HUES64 (cell line): ENCODE measurements around the gene PHLDA1.

Experiments
- H3K27ac ChIP-seq: 2 replicates; pipeline ENCODE4 v1.7.0; 2013; ENCODE audit warnings: low read depth, low read length, inconsistent platforms
- H3K27me3 ChIP-seq: 2 replicates; pipeline ENCODE4 v1.6.1; 2013; ENCODE audit warnings: mild to moderate bottlenecking, low read length; ENCODE audit not compliant: insufficient read depth
- H3K36me3 ChIP-seq: 2 replicates; pipeline ENCODE4 v1.6.1; 2013; ENCODE audit warnings: mild to moderate bottlenecking, low read length; ENCODE audit not compliant: insufficient read depth
- H3K4me1 ChIP-seq: 2 replicates; pipeline ENCODE4 v1.6.1; 2013; ENCODE audit warnings: mild to moderate bottlenecking, low read length, moderate library complexity; ENCODE audit not compliant: insufficient read depth
- H3K4me3 ChIP-seq: 2 replicates; pipeline ENCODE4 v1.5.1; 2013; ENCODE audit warnings: mild to moderate bottlenecking, low read length, moderate library complexity
- H3K9ac ChIP-seq: 2 replicates; pipeline ENCODE4 v1.6.1; 2013; ENCODE audit warnings: mild to moderate bottlenecking, low read depth, low read length
- H3K9me3 ChIP-seq: 2 replicates; pipeline ENCODE4 v1.6.1; 2013; ENCODE audit warnings: low read depth, low read length; ENCODE audit not compliant: insufficient read depth
- WGBS: fragments of 150-250, 120-280 bp; methylation state at CpG from one replicate; pipeline ENCODE4 v1.1.7; 2013; ENCODE audit warnings: missing lambda C conversion rate; 5-methylcytosine and 5-hydroxymethylcytosine counted together

PHLDA1 gene

DNA sequence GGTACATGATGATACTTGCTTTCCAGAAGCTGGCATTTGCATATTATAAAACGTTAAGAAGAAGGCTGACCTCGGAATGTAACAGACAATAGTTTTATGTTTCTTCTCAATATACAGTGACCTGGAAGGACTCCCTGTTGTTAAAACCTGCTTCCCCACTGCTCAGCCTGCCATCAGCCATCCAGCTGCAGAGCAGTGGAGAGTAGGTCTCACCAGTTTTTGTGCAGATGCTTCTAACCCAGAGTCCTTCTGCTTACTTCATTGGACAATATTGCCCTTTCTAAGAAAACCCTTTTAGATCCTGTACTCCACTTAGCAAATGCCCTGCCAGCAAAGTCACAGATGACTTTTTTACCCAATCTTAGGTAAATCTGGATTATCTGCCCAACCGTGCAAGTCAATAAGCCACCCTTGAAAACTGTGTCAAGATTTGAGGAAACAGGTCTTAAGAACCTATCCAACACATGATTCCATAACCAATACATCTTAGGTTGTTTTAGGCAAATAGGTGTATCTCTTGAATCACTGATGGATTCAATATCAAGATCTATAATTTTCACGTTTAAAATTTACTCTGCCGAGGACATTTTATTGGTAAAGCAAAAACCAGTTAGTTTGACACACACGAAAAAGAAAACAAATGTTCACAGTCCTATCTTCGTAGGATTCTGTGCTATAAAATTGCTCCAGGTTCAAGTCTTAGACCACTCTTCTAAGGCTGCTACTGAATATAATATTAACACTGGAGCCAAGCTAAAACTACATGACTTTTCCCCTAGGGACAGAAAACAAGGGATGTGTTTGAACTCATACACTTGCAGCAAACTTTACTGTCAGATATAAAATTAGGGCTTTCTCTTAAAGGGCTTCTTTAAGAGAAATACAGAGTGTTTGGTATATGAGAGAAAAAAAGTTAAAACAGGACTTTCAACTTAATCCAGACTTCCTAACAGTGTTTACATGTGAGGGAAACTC is 5.7 kb downstream of the PHLDA1 start:
- H3K9me3 ChIP-seq: no peaks in the 10 kb centered on the region
- peaks cover 33% of the 10 kb centered on the region for H3K36me3 ChIP-seq
- H3K4me3 ChIP-seq: no peak overlapping the region
- H3K4me1 ChIP-seq: peaks cover 29% of the 10 kb centered on the region
- H3K27me3 ChIP-seq: no peaks in the 10 kb centered on the region
- H3K27ac ChIP-seq: peak overlapping the region; percentile 28; the same call in 1 of the 2 replicates
- 78% methylated on average over 7 of the region's 7 CpGs for WGBS
- H3K9ac ChIP-seq: no peak overlapping the region

- H3K4me3 ChIP-seq: no peak overlapping the region
- WGBS: 52% methylated on average over 1 of the region's 3 CpGs
- no peak overlapping the region for H3K9ac ChIP-seq
- H3K4me1 ChIP-seq: peaks cover 37% of the 10 kb centered on the region
- no peaks in the 10 kb centered on the region for H3K27me3 ChIP-seq
- peaks cover 33% of the 10 kb centered on the region for H3K36me3 ChIP-seq
- peak overlapping the region; percentile 28; the same call in 1 of the 2 replicates for H3K27ac ChIP-seq
- no peaks in the 10 kb centered on the region for H3K9me3 ChIP-seq
These were observed 6.5 kb downstream of the PHLDA1 start for GRCh38 chr12:76024942-76025600.

- Histone ChIP-seq H3K36me3 (peaks cover 27% of the 10 kb centered on the region), H3K27me3 (no peaks in the 10 kb centered on the region), H3K9me3 (no peaks in the 10 kb centered on the region), H3K4me1 (peaks cover 43% of the 10 kb centered on the region), H3K9ac (no peak overlapping the region), H3K4me3 (no peak overlapping the region), H3K27ac (no peak overlapping the region)
- 84% methylated on average over 8 of the region's 8 CpGs for WGBS
These were observed 7.3 kb downstream of the PHLDA1 start for GRCh38 chr12:76024102-76024781.

DNA sequence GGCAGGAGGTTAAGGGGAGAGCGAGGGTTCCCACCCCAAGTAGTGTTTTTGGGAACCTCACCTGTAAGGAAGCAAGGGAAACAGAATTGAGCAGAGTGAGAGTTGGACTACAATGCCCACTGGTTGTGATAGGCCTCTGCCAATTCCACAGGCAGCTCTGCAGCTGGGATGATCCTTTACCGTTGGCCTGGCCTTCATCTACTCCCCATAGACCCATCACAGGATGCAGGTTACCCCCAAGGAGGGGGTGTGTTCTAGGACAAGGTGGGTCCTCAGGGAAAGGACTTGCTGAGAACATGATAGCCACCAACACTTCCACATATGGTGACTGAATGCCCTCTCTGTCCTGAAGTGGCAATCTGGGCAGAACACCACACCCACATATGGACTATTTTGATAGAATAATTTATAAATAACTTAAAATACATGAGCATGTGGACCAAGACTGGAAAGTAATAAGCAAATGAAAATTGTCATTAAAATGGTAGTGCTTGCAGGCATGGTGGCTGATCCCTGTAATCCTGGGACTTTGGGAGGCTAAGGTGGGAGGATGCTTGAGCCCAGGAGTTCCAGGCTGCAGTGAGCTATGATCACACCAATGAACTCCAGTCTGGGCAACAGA is 8.4 kb downstream of the PHLDA1 start:
- Histone ChIP-seq H3K36me3 (peaks cover 16% of the 10 kb centered on the region), H3K4me3 (no peak overlapping the region), H3K9me3 (no peaks in the 10 kb centered on the region), H3K27me3 (no peaks in the 10 kb centered on the region), H3K27ac (no peak overlapping the region), H3K9ac (no peak overlapping the region), H3K4me1 (peaks cover 43% of the 10 kb centered on the region)
- WGBS: 89% methylated on average over 2 of the region's 2 CpGs

- WGBS: 88% methylated on average over 3 of the region's 3 CpGs
- no peaks in the 10 kb centered on the region for H3K9me3 ChIP-seq
- H3K27ac ChIP-seq: no peak overlapping the region
- peaks cover 43% of the 10 kb centered on the region for H3K4me1 ChIP-seq
- H3K4me3 ChIP-seq: no peak overlapping the region
- H3K36me3 ChIP-seq: peaks cover 10% of the 10 kb centered on the region
- no peaks in the 10 kb centered on the region for H3K27me3 ChIP-seq
- no peak overlapping the region for H3K9ac ChIP-seq
These were observed 9.1 kb downstream of the PHLDA1 start for GRCh38 chr12:76022506-76022905.

DNA sequence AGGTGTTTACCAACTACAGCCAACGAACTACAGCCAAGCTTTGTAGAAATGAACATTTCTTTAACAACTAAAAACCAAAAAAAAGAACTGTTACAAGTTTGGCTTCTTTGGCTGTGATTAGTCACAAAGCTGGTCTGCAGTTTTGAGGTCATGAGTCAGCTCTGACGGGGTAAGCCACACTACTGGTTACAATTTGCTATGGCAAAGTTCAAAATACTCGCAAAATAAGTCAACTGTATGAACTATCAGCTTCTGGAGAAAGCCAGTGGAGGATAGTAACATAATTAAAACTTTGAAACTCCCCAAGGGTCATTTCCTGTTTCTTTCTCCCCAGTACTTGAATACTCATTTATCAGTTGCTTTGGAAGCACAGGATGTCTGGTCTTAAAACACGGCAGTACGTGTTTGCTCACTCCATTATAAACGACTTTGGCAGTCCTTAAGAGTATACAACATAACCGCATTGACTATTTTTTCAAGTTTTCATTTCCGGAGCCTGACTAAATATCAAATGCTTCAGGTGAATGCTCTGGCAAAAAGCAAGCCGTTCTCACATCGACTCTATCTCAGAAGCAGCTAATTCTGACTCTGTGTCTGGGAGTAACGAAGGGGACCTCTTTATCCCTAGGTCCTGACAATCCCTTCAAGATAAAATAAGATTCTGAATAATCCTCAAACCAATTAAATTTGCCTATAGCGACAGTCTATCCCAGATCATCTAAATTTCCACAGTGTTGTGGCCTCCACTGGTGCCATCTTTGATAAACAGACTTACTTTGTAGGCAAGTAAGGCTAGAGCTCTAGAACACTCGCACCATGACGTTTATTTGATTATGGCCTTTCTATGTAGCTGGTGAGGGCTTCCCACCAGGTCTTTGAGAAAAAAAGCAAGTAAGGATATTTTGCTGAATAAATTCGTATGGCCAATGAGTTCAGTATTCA is 10.6 kb downstream of the PHLDA1 start:
- 85% methylated on average over 15 of the region's 15 CpGs for WGBS
- Histone ChIP-seq H3K27me3 (no peaks in the 10 kb centered on the region), H3K27ac (peak overlapping the region; percentile 54), H3K4me1 (peaks cover 40% of the 10 kb centered on the region), H3K4me3 (no peak overlapping the region), H3K9me3 (no peaks in the 10 kb centered on the region), H3K9ac (peak overlapping the region; percentile 3; the same call in 1 of the 2 replicates), H3K36me3 (no peaks in the 10 kb centered on the region; the same call in 1 of the 2 replicates)

DNA sequence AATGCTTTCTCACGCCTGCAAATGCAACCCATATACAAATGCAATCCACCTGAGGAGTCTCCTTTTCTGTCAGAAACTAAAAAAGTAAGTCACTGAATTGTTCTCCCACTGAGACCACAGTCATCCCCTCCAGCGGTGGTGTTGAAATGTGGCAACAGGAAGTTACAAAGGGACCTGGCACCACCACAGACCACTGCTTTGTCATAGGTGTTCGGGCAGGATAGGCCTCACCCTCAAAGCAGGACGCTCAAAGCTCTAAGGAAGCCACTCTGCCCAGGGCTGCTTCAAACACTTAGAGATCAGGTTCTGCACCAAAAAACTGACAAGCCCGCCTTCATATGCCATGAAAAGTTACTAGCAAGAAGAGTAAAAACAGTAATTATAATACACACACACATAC is 11.3 kb downstream of the PHLDA1 start:
- H3K4me3 ChIP-seq: no peak overlapping the region
- peaks cover 32% of the 10 kb centered on the region for H3K4me1 ChIP-seq
- peak overlapping the region; percentile 3; the same call in 1 of the 2 replicates for H3K9ac ChIP-seq
- H3K27ac ChIP-seq: peak overlapping the region; percentile 54
- no peaks in the 10 kb centered on the region for H3K27me3 ChIP-seq
- 53% methylated on average over 5 of the region's 5 CpGs for WGBS
- no peaks in the 10 kb centered on the region for H3K36me3 ChIP-seq
- no peaks in the 10 kb centered on the region for H3K9me3 ChIP-seq

DNA sequence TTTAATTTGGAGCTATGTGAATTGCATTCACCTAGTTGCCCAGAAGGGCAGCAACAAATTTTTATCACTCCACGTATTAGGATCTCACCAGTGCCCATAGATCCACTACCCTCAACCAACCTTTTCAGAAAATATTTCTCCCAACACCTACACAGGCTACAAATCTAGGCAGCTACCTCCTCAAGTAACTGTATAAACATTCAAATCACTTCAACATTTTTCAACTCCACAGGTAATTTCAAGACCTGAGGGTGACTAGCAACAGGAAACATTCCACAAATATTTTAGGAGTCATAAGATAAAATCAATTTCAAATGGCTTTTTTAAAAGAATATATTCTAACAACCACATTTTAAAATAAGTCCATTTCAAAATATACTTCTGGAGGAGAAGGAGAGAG is 12.9 kb downstream of the PHLDA1 start:
- Histone ChIP-seq H3K27me3 (no peaks in the 10 kb centered on the region), H3K9ac (no peak overlapping the region; the same call in 1 of the 2 replicates), H3K36me3 (no peaks in the 10 kb centered on the region), H3K9me3 (no peaks in the 10 kb centered on the region), H3K27ac (peak overlapping the region; percentile 83), H3K4me1 (peaks cover 29% of the 10 kb centered on the region), H3K4me3 (no peak overlapping the region)
- WGBS: 56% methylated on average over 1 of the region's 1 CpG

DNA sequence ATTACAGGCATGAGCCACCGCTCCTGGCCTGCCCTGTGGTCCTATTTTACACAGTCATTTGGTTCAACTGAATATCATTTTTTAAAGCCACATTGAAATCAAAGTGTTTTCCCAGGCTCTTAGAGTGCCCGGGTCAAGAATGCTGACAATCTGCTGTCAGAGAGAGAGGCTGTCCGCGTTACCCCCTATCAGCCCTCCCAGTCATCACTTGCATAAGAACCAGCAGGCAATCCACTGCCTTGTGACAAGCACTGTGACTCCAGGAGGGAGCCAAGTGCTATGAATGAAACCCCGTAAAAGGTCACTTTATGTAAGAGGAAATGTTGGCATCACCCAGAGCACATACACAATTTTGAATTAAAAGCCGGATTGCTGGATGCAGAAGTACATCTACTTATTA is 13.5 kb downstream of the PHLDA1 start:
- Histone ChIP-seq H3K36me3 (no peaks in the 10 kb centered on the region), H3K4me3 (no peak overlapping the region), H3K9me3 (no peaks in the 10 kb centered on the region), H3K27me3 (no peaks in the 10 kb centered on the region), H3K4me1 (peaks cover 29% of the 10 kb centered on the region), H3K27ac (peak overlapping the region; percentile 83), H3K9ac (no peak overlapping the region; the same call in 1 of the 2 replicates)
- WGBS: 24% methylated on average over 6 of the region's 6 CpGs

- H3K9me3 ChIP-seq: no peaks in the 10 kb centered on the region
- no peaks in the 10 kb centered on the region for H3K27me3 ChIP-seq
- 81% methylated on average over 7 of the region's 8 CpGs for WGBS
- no peak overlapping the region for H3K4me3 ChIP-seq
- H3K4me1 ChIP-seq: peaks cover 26% of the 10 kb centered on the region
- H3K36me3 ChIP-seq: no peaks in the 10 kb centered on the region
- no peak overlapping the region for H3K9ac ChIP-seq
- no peak overlapping the region for H3K27ac ChIP-seq
These were observed 17.6 kb downstream of the PHLDA1 start for GRCh38 chr12:76014007-76014406.
